ENCODE results near the gene CDC42BPG. TPM values are rescaled to one million over a fixed set of nuclear protein-coding genes. Genes with fewer than 3 reads are reported as not detected.
A peak's percentile ranks its signal among the peaks of the same experiment; 100 is the strongest.

CDC42BPG gene
- total and polyA plus RNA-seq, 9 of the 15 experiments (the other 6 are each of a cell fraction or from before 2014, with no cell fraction given): 0.04 to 8.8 (median 2.1) TPM

DNA sequence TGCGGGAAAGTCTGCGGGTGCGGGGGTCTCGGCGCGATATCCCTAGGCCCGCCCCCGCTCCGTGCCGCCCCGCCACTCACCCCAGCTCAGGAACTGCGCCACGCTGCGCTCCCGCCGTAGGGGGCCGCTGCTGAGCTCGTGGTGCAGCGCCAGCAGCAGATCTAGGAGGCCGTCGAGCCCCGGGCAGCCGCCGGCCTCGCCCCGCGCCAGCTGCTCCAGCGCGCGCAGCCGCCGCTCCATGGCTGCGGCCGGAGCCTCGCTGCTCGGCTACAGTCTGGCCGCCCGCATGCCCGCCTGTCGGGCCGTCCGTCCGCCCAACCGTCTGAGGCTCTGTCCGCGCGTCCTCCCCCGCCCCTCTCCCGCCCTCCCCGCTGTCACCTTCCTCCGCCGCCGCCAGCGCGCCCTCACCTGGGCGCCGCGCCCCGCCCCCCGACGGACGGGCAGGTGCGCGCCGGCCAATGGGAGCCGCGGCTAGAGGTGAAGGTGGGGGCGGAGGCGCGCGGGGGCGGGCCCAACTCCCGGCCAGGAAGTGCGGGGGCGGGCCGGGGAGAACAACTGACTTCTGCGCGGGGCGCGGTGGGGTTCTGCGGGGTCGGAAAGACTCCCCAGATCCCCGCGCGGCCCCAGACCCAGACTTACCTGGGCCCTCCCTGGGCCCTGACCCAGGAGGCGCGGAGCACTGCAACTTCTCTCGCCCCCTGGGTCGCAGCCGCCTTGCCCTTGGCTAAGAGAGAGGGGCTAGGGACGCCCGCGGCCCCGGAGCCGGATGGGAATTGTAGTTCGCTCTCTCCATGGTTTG is at the start of gene CDC42BPG (continued):
- TF ChIP-seq ELF2 (CRISPR knock-in tag; IDR thresholded peaks at IDR 0.05) (no peak), ZNF165 (CRISPR knock-in tag; IDR thresholded peaks at IDR 0.05; ENCODE audit: borderline replicate concordance) (no peak), FOXP1 (CRISPR knock-in tag; IDR thresholded peaks at IDR 0.05) (no peak), PHTF2 (CRISPR knock-in tag; IDR thresholded peaks at IDR 0.05) (no peak), NR3C1 (CRISPR knock-in tag; IDR thresholded peaks at IDR 0.05) (no peak), MAZ (CRISPR knock-in tag; conservative IDR thresholded peaks at IDR 0.05 in 1 of 2, IDR thresholded peaks at IDR 0.05 in 1 of 2) (peak in 1 of 2 experiments; percentile 75; a peak in 3 of 4 replicates), ZNF143 (CRISPR knock-in tag; IDR thresholded peaks at IDR 0.05) (peak; percentile 80), CHD4 (IDR thresholded peaks at IDR 0.05; ENCODE audit: insufficient read depth, insufficient replicate concordance, low read depth, low read length, poor library complexity, severe bottlenecking) (no peak), SIRT6 (IDR thresholded peaks at IDR 0.05; ENCODE audit: low read depth, low read length) (no peak), ZNF445 (CRISPR knock-in tag; IDR thresholded peaks at IDR 0.05; ENCODE audit: low read depth) (no peak)
- TF ChIP-seq, protein P1, sequence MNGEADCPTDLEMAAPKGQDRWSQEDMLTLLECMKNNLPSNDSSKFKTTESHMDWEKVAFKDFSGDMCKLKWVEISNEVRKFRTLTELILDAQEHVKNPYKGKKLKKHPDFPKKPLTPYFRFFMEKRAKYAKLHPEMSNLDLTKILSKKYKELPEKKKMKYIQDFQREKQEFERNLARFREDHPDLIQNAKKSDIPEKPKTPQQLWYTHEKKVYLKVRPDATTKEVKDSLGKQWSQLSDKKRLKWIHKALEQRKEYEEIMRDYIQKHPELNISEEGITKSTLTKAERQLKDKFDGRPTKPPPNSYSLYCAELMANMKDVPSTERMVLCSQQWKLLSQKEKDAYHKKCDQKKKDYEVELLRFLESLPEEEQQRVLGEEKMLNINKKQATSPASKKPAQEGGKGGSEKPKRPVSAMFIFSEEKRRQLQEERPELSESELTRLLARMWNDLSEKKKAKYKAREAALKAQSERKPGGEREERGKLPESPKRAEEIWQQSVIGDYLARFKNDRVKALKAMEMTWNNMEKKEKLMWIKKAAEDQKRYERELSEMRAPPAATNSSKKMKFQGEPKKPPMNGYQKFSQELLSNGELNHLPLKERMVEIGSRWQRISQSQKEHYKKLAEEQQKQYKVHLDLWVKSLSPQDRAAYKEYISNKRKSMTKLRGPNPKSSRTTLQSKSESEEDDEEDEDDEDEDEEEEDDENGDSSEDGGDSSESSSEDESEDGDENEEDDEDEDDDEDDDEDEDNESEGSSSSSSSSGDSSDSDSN (IDR thresholded peaks at IDR 0.05; ENCODE audit: borderline replicate concordance in 1 of 2, low read depth in 2 of 2, low read length in 2 of 2): peak; percentile 92 to 93
- TF ChIP-seq, protein P2, sequence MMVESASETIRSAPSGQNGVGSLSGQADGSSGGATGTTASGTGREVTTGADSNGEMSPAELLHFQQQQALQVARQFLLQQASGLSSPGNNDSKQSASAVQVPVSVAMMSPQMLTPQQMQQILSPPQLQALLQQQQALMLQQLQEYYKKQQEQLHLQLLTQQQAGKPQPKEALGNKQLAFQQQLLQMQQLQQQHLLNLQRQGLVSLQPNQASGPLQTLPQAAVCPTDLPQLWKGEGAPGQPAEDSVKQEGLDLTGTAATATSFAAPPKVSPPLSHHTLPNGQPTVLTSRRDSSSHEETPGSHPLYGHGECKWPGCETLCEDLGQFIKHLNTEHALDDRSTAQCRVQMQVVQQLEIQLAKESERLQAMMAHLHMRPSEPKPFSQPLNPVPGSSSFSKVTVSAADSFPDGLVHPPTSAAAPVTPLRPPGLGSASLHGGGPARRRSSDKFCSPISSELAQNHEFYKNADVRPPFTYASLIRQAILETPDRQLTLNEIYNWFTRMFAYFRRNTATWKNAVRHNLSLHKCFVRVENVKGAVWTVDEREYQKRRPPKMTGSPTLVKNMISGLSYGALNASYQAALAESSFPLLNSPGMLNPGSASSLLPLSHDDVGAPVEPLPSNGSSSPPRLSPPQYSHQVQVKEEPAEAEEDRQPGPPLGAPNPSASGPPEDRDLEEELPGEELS (CRISPR knock-in tag; IDR thresholded peaks at IDR 0.05; ENCODE audit: borderline replicate concordance): no peak
- TF ChIP-seq, protein P3, sequence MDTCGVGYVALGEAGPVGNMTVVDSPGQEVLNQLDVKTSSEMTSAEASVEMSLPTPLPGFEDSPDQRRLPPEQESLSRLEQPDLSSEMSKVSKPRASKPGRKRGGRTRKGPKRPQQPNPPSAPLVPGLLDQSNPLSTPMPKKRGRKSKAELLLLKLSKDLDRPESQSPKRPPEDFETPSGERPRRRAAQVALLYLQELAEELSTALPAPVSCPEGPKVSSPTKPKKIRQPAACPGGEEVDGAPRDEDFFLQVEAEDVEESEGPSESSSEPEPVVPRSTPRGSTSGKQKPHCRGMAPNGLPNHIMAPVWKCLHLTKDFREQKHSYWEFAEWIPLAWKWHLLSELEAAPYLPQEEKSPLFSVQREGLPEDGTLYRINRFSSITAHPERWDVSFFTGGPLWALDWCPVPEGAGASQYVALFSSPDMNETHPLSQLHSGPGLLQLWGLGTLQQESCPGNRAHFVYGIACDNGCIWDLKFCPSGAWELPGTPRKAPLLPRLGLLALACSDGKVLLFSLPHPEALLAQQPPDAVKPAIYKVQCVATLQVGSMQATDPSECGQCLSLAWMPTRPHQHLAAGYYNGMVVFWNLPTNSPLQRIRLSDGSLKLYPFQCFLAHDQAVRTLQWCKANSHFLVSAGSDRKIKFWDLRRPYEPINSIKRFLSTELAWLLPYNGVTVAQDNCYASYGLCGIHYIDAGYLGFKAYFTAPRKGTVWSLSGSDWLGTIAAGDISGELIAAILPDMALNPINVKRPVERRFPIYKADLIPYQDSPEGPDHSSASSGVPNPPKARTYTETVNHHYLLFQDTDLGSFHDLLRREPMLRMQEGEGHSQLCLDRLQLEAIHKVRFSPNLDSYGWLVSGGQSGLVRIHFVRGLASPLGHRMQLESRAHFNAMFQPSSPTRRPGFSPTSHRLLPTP (IDR thresholded peaks at IDR 0.05; ENCODE audit: borderline replicate concordance, extremely low read depth, insufficient read length): no peak
- TF ChIP-seq, protein P4, sequence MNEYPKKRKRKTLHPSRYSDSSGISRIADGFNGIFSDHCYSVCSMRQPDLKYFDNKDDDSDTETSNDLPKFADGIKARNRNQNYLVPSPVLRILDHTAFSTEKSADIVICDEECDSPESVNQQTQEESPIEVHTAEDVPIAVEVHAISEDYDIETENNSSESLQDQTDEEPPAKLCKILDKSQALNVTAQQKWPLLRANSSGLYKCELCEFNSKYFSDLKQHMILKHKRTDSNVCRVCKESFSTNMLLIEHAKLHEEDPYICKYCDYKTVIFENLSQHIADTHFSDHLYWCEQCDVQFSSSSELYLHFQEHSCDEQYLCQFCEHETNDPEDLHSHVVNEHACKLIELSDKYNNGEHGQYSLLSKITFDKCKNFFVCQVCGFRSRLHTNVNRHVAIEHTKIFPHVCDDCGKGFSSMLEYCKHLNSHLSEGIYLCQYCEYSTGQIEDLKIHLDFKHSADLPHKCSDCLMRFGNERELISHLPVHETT (CRISPR knock-in tag; conservative IDR thresholded peaks at IDR 0.05 in 1 of 2, IDR thresholded peaks at IDR 0.05 in 1 of 2): no peak; a peak in 1 of 4 replicates
- TF ChIP-seq, protein P5, sequence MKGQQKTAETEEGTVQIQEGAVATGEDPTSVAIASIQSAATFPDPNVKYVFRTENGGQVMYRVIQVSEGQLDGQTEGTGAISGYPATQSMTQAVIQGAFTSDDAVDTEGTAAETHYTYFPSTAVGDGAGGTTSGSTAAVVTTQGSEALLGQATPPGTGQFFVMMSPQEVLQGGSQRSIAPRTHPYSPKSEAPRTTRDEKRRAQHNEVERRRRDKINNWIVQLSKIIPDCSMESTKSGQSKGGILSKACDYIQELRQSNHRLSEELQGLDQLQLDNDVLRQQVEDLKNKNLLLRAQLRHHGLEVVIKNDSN (CRISPR knock-in tag; IDR thresholded peaks at IDR 0.05): 0 out of 2 replicates have a peak, but pooled peaks have one; percentile 7

Data from K562 (cell line).